HG03045 (cell line): ENCODE measurements around the gene MUC22.
"Not testable (repeated sequence)": the region's sequence is repeated elsewhere in the genome, so short reads cannot be mapped to it uniquely, and the experiment has no call there.

Experiments
- ATAC-seq: cut with Tn5 transposase; IDR thresholded peaks from one replicate; pipeline ENCODE4 v1.9.1; 2021; ENCODE audit warnings: mild to moderate bottlenecking, moderate library complexity; ENCODE audit not compliant: unreplicated experiment

The MUC22 gene

GRCh38 chr6:30997301-30997700 is 13.0 kb upstream of the MUC22 start:
- no peak for ATAC-seq

DNA sequence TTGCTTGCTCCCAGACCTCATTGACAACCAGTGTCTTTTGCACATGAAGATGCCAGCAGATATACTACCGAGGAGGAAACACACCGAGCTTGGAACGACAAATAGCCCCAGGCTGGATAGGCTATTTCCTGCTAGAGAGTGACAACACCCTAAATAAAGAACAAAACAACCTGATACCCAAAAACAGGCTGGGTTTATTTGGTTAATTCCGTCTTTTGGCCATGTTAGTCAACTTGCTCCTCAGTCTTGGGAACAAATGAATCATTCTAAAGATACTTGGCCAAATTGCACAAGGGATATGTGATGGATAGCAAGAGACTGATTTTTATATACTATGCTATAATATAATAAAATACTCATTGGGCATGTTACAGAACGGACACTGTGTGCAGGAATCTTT is 11.5 kb upstream of the MUC22 start:
- ATAC-seq: no peak

DNA sequence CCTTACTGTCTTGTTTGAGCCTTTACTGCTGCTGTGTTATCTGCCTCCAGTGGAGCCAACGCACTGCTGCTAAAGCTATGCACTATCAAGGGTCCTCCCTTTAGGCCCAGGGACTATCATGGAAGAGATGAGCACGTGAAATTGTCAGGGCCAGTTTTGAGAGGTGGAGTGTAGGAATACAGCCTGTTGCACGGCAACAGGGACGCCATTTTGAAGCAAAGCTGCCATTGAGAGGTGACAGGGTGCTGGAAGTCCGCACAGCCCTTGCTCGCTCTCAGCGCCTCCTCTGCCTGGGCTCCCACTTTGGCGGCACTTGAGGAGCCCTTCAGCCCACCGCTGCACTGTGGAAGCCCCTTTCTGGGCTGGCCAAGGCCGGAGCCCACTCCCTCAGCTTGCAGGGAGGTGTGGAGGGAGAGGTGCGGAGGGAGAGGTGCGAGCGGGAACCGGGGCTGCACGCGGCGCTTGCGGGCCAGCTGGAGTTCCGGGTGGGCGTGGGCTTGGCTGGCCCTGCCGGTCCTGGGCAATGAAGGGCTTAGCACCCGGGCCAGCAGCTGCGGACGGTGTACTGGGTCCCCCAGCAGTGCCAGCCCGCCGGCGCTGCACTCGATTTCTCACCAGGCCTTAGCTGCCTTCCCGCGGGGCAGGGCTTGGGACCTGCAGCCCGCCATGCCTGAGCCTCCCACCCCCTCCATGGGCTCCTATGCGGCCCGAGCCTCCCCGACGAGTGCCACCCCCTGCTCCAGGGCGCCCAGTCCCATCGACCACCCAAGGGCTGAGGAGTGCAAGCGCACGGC is 10.0 kb upstream of the MUC22 start:
- not testable (repeated sequence) for ATAC-seq

DNA sequence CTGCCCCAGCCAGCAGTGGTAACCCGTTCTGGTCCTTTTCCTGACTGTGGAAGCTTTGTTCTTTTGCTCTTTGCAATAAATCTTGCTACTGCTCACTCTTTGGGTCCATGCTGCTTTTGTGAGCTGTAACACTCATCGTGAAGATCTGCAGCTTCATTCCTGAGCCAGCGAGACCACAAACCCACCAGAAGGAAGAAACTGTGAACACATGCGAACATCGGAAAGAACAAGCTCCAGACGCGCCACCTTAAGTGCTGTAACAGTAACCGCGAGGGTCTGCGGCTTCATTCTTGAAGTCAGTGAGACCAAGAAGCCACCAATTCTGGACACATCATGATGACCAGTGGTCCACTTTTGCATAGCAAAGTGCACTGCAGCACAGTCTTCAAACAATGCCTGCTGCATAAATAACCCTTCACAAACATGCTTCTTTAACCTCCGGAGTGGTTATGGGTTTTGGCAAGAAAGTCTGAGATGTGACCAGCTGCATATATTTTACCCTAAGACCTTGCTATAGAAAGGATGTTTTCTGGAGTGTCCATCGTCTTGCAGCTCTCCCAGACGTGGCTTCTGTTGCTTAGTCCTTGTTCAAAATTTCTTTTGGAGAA is 8.9 kb upstream of the MUC22 start:
- no peak for ATAC-seq

DNA sequence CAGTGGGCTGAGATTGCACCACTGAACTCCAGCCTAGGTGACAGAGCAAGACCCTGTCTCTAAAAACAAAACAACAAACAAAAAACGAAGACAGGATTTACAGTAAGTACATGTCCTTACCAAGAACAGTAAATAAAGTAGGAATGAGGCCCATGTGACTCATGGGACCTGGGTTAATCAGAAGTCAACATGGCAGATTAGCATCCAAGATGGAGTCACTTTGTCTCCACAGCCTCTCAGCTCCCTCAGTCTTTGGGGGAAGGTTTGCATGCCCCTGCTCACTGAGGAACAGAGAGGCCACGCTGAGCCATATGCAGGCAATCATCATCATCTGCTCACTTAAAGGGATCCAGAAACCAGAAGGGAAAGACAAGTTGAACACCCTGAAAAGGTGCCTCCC is 7.8 kb upstream of the MUC22 start:
- ATAC-seq: no peak

DNA sequence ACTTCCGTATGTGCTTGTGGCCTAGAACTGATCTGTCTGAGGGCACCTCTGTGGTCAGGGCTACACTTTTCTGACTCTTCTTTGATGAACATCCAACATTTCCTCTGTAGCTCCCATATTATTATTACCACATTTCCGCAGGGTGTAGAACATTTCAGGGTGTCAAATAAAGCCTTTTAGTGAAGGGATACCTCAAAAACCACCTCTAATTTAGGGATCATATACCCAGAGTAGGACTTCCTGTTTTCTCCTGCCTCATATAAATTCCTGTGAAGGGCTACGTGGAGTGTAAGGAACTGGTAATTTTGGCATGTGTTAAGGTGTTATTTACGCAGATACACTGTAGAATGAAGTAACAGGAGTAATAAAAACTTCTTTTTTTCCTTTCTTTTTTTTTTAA is 5.5 kb upstream of the MUC22 start:
- ATAC-seq: no peak

DNA sequence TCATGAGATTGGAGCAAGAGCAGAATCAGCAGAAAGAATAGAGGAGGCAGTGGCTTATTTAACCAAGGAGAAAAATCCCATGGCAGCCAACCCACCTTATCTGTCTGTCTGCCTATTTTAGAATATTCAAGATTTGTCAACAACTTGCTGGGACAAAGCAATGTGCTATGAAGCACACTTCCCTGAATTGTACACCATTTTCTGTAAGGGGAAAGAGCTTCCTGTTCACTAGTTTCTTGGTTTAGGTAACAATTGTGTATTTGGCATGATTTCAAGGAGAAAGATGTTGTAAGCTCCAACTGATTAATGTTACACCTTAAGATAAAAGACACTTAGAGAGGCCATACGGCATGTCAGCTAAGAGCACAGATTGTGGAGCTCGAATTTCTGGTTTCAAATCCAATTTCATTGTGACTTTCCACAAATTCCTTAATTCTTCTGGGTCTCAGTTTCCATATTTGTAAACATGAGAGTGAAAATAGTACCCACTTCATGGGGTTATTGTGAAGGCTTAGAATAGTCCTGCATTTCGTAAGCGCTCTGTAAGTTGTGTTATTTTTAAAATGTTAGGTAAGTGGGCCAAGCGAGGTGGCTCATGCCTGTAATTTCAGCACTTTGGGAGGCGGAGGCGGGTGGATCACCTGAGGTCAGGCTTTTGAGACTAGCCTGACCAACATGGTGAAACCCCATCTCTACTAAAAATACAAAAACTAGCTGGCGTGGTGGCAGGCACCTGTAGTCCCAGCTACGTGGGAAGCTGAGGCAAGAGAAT is 4.8 kb upstream of the MUC22 start:
- no peak for ATAC-seq

DNA sequence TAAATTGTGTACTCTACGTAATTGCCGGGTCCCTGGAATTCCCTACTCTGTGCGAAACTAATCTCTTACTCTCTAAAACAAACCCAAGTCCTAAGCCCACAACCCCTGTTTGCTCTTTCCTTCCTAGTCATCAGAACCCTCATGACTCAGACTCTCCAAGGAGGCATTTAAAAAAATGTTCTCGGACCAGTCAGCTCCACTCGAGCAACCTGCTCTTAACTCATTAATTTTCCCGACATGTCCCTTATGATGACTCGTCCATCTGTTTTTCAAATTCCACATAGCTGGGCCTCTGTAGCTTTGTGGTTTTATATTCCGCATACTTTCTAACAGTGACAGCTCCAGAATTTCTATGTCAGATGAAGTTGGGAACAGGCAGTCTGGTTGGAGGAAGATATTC is 2.6 kb upstream of the MUC22 start:
- no peak for ATAC-seq

DNA sequence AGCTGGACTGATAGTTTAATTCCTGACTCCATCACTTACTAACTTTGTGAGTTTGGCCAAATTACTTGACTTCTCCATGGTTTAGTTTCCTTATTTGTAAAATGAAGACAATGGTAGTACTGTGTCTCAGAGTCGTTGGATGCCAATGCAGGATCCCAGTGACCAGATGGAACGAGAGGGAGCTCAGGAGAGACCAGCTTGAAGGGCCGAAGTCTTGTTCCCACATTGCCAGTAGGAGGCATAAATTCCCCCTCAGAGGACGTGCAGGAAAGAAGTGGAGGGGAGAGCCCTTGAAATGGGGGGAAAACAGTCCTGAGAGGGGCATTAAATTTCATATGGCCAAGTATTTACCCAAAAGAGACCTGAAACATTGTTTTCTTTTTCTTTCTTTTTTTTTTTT is 2.1 kb upstream of the MUC22 start:
- no peak for ATAC-seq

DNA sequence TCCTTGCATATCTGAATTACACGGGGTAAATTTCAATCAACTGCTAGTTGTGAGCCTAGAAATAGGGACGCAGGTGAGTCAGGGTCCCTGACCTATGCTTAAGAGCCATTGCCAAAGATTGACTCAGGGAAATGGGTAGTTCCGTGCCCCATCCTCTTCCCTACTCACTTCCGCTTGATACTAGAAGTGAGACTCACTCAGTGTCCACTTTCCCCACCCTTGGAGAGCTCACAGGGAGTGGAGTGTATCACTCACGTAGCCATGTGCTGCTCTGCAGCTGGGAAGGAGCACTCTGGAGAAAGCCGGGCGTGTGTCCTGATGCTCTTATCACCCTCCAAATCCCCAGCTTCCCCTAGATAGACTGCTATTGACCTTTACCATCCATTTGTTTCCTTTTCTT is 543 bp upstream of the MUC22 start:
- no peak for ATAC-seq

- ATAC-seq: no peak
Measured at GRCh38 chr6:31011153-31011552, 879 bp downstream of the MUC22 start.

DNA sequence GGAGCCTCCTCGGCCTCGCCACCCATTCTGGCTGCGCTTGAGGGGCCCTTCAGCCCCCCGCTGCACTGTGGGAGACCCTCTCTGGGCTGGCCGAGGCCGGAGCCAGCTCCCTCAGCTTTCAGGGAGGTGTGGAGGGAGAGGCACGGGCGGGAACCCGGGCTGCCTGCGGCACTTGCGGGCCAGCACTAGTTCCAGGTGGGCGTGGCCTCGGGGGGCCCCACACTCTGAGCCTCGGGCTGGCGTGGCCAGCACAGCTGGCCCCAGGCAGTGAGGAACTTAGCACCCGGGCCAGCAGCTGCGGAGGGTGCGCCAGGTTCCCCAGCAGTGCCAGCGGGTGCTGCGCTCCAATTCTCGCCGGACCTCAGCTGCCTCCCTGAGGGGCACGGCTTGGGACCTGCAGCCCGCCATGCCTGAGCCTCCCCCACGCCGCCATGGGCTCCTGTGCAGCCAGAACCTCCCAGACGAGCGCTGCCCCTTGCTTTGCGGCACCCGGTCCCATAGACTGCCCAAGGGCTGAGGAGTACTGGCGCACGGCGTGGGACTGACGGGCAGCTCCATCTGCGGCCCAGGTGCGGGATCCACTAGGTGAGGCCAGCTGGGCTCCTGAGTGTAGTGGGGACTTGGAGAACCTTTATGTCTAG is 6.5 kb downstream of the MUC22 start:
- no peak for ATAC-seq

DNA sequence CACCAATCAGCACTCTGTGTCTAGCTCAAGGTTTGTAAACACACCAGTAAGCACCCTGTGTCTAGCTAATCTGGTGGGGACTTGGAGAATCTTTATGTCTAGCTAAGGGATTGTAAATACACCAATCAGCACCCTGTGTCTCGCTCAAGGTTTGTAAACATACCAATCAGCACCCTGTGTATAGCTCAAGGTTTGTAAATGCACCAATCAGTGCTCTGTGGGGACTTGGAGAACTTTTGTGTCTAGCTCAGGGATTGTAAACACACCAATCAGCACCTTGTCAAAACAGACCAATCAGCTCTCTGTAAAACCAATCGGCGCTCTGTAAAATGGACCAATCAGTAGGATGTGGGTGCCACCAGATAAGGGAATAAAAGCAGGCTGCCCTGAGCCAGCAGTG is 7.2 kb downstream of the MUC22 start:
- not testable (repeated sequence) for ATAC-seq

GRCh38 chr6:31020057-31020456 is 9.8 kb downstream of the MUC22 start:
- no peak for ATAC-seq

DNA sequence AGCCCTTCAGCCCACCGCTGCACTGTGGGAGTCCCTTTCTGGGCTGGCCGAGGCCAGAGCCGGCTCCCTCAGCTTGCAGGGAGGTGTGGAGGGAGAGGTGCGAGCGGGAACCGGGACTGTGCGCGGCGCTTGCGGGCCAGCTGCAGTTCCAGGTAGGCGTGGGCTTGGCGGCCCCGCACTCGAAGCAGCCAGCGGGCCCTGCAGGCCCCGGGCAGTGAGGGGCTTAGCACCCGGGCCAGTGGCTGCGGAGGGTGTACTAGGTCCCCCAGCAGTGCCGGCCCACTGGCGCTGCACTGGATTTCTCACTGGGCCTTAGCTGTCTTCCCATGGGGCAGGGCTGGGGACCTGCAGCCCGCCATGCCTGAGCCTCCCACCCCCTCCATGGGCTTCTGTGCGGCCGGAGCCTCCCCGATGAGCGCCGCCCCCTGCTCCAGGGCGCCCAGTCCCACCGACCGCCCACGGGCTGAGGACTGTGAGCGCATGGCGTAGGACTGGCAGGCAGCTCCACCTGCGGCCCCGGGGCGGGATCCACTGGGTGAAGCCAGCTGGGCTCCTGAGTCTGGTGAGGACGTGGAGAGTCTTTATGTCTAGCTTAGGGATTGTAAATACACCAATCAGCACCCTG is 10.5 kb downstream of the MUC22 start:
- ATAC-seq: not testable (repeated sequence)

- ATAC-seq: not testable (repeated sequence)
Measured at GRCh38 chr6:31021705-31022531, 11.6 kb downstream of the MUC22 start.

- no peak for ATAC-seq
Measured at GRCh38 chr6:31025595-31025994, 15.3 kb downstream of the MUC22 start.

DNA sequence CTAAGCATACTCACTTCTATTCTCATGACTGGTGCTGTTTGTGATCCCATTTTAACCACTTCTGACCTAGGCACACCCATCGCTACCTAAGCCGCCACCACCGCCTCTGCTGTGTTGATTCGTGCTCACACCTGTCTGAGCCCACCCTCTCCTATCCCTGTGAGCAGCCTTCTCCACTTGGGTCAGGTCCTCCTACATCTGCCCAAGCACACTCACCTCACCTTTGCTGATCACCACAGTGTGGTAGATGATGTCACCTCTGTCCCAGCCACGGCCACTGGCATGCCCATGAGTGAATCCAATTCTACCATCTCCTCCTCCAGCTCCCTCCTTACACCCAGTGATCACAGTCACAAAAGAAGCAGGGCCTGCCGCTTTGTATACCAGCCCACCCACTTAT is 20.8 kb downstream of the MUC22 start:
- ATAC-seq: no peak

DNA sequence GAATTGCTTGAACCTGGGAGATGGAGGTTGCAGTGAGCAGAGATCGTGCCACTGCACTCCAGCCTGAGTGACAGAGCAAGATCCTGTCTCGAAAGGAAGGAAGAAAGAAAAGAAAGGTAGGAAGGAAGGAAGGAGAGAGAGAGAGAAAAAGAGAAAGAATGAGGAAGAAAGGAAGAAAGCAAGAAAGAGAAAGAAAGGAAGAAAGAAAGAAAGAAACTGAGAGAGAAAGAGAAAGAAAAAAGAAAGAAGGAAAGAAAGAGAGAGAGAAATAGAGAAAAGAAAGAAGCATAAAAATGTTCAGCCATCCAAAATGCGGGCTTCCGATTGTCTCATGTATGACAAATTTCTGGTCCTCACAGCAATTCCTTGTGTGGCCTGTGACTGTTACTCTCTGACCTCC is 22.8 kb downstream of the MUC22 start:
- no peak for ATAC-seq

- ATAC-seq: no peak
Measured at GRCh38 chr6:31035862-31036497, 25.7 kb downstream of the MUC22 start.
